Loucy (cell line): ENCODE measurements around the gene MARK3.

Experiments used
- H2AFZ ChIP-seq: fragments of 200-600 bp; sonication (generic); 2 replicates; pipeline ENCODE4 v1.6.0; 2016; ENCODE audit warnings: antibody characterized with exemption, mild to moderate bottlenecking, low read length, moderate library complexity
- H3F3A ChIP-seq: fragments of 200-600 bp; 2 replicates; pipeline ENCODE4 v1.6.0; 2016; ENCODE audit warnings: antibody characterized with exemption, low read depth, mild to moderate bottlenecking
- H3K27me3 ChIP-seq: fragments of 200-600 bp; sonication (generic); 2 replicates; pipeline ENCODE4 v1.6.1; 2014; ENCODE audit warnings: low read length, mild to moderate bottlenecking; ENCODE audit not compliant: insufficient read depth, poor library complexity, severe bottlenecking
- H3K36me3 ChIP-seq: fragments of 200-600 bp; sonication (generic); 2 replicates; pipeline ENCODE4 v1.6.1; 2016; ENCODE audit warnings: low read length; ENCODE audit not compliant: insufficient read depth
- H3K4me1 ChIP-seq: fragments of 200-600 bp; sonication (generic); 2 replicates; pipeline ENCODE4 v1.5.1; 2014; ENCODE audit warnings: low read length, mild to moderate bottlenecking; ENCODE audit not compliant: insufficient read depth, poor library complexity, severe bottlenecking
- H3K4me2 ChIP-seq: fragments of 200-600 bp; sonication (generic); 2 replicates; pipeline ENCODE4 v1.6.0; 2014; ENCODE audit warnings: antibody characterized with exemption, low read length, low read depth, mild to moderate bottlenecking; ENCODE audit not compliant: poor library complexity, severe bottlenecking
- H3K4me3 ChIP-seq: fragments of 200-600 bp; sonication (generic); 2 replicates; pipeline ENCODE4 v1.5.1; 2014; ENCODE audit warnings: low read length, mild to moderate bottlenecking, mixed read lengths; ENCODE audit not compliant: poor library complexity, severe bottlenecking
- H3K79me2 ChIP-seq: fragments of 200-600 bp; sonication (generic); 2 replicates; pipeline ENCODE4 v1.6.1; 2014; ENCODE audit warnings: low read length; ENCODE audit not compliant: insufficient read depth
- H3K9ac ChIP-seq: fragments of 200-600 bp; sonication (generic); 2 replicates; pipeline ENCODE4 v1.6.0; 2014; ENCODE audit warnings: mild to moderate bottlenecking, low read depth, low read length, moderate library complexity; ENCODE audit not compliant: poor library complexity, severe bottlenecking
- H3K9me2 ChIP-seq: fragments of 200-600 bp; sonication (generic); replicated peaks from 2 replicates; pipeline ENCODE4 v1.6.1; 2016; ENCODE audit warnings: low read depth, low read length, mixed read lengths
- H3K9me3 ChIP-seq: fragments of 200-600 bp; sonication (generic); 2 replicates; pipeline ENCODE4 v1.6.1; 2014; ENCODE audit warnings: mild to moderate bottlenecking, antibody characterized with exemption, low read length, low read depth; ENCODE audit not compliant: insufficient read depth
- H4K20me1 ChIP-seq: fragments of 200-600 bp; sonication (generic); 2 replicates; pipeline ENCODE4 v1.6.0; 2014; ENCODE audit warnings: antibody characterized with exemption, low read length, mild to moderate bottlenecking; ENCODE audit not compliant: insufficient read depth, poor library complexity, severe bottlenecking
- EZH2phosphoT487 ChIP-seq: fragments of 200-600 bp; IDR thresholded peaks from 2 replicates; pipeline ENCODE4 v1.6.1; 2018; ENCODE audit warnings: antibody characterized with exemption, mild to moderate bottlenecking, moderate library complexity, borderline replicate concordance
- TF ChIP-seq, protein P1 (sequence below): fragments of 200-600 bp; sonication (generic); conservative IDR thresholded peaks from 2 replicates; pipeline ENCODE4 v1.5.1; 2014; ENCODE audit warnings: mild to moderate bottlenecking, antibody characterized with exemption, low read length

MARK3 gene

DNA sequence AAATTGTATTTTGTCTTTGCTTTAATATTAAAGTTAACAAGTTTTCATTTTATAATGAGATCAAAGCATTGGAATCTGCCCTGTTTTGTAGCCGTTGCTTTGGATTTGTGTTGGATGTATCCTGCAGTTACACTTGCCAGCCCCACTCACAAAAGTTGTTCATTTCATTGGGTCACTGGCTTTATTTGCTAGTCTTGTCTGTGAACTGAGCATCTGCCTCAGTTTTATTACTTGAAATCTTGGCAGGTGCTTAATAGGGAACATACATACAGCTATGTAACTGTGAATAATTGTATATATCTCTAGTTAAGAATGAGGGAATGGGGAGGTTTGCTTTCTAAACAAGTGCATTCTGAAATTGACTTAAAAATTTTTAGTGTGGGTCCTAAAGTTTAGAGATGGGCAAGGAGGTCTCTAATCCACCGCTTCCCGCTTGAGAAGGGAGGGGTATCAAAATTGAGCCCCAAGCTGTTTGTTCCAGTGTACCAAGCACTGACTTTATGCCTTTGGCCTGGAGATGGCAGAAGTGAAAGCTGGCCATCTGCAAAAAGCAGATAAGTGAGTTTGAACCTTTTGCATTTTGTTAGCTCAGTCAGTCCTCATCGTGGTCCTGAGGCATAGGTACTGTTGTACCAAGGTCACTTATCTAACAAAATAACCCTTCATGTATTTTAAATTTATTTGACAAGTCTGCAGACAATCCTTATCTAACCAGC is 41.9 kb upstream of the MARK3 start:
- peaks cover 68% of the 10 kb centered on the region for H3K36me3 ChIP-seq

DNA sequence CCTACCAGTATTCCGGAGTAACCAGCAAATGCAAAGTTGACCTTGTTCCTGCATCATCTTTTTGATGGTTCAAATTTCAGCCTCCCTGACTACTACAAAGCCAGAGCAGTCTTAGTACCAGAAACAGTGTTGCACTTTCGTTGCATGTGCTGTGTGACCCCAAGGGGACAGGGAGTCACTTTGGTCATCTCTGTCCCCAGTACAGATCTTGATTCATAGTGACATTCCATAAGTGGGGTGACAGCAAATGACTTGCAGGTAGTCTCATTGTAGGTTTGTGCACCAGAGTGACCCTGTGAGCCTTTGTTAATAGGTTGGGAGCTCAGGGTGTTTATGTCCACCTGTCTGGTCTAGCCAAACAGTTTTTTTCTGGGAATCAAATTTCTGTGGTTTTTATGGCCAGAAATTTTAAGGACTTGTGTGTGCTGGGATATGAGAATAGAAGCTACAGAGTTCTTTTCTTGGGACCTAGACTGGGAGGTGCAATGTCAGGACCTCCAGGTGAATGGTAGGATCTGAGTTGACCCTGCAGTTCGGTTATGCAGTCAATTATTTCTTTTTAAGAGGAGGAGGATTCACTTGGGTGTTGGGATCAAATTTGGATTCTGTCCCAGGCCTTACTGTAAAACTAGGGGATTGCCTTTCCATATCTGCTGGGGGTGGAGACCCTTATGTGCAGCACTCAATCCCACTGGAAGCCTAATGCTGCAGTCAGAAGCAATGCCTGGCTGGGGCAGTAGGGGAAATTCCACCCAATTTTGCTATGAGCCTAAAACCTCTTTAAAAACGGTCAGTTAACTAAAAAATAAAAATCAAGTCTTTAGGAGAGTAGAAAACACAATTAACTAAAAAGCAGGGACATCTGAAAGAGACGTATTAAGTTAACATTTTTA is 41.1 kb upstream of the MARK3 start:
- no peak overlapping the region for H2AFZ ChIP-seq
- TF ChIP-seq EZH2phosphoT487: no peak
- H3K4me2 ChIP-seq: no peak overlapping the region
- H3K9me3 ChIP-seq: no peaks in the 10 kb centered on the region
- H4K20me1 ChIP-seq: peaks cover 40% of the 10 kb centered on the region
- no peaks in the 10 kb centered on the region for H3K9me2 ChIP-seq
- no peaks in the 10 kb centered on the region for H3K27me3 ChIP-seq
- H3K36me3 ChIP-seq: peaks cover 60% of the 10 kb centered on the region
- H3K4me3 ChIP-seq: no peak overlapping the region
- no peak overlapping the region for H3K9ac ChIP-seq
- peaks cover 11% of the 10 kb centered on the region; the same call in 1 of the 2 replicates for H3F3A ChIP-seq
- peaks cover 20% of the 10 kb centered on the region for H3K4me1 ChIP-seq
- peaks cover 23% of the 10 kb centered on the region for H3K79me2 ChIP-seq

More for the DNA sequence above, 41.9 kb upstream of the MARK3 start:
- peaks cover 48% of the 10 kb centered on the region for H4K20me1 ChIP-seq
- peaks cover 11% of the 10 kb centered on the region; the same call in 1 of the 2 replicates for H3F3A ChIP-seq
- no peaks in the 10 kb centered on the region for H3K9me3 ChIP-seq
- peaks cover 31% of the 10 kb centered on the region for H3K79me2 ChIP-seq
- no peaks in the 10 kb centered on the region for H3K27me3 ChIP-seq
- H3K9ac ChIP-seq: no peak overlapping the region
- TF ChIP-seq EZH2phosphoT487: no peak
- TF ChIP-seq, protein P1, sequence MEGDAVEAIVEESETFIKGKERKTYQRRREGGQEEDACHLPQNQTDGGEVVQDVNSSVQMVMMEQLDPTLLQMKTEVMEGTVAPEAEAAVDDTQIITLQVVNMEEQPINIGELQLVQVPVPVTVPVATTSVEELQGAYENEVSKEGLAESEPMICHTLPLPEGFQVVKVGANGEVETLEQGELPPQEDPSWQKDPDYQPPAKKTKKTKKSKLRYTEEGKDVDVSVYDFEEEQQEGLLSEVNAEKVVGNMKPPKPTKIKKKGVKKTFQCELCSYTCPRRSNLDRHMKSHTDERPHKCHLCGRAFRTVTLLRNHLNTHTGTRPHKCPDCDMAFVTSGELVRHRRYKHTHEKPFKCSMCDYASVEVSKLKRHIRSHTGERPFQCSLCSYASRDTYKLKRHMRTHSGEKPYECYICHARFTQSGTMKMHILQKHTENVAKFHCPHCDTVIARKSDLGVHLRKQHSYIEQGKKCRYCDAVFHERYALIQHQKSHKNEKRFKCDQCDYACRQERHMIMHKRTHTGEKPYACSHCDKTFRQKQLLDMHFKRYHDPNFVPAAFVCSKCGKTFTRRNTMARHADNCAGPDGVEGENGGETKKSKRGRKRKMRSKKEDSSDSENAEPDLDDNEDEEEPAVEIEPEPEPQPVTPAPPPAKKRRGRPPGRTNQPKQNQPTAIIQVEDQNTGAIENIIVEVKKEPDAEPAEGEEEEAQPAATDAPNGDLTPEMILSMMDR: no peak
- no peak overlapping the region for H2AFZ ChIP-seq
- H3K4me2 ChIP-seq: no peak overlapping the region
- H3K9me2 ChIP-seq: no peaks in the 10 kb centered on the region
- peaks cover 26% of the 10 kb centered on the region for H3K4me1 ChIP-seq
- H3K4me3 ChIP-seq: no peak overlapping the region

DNA sequence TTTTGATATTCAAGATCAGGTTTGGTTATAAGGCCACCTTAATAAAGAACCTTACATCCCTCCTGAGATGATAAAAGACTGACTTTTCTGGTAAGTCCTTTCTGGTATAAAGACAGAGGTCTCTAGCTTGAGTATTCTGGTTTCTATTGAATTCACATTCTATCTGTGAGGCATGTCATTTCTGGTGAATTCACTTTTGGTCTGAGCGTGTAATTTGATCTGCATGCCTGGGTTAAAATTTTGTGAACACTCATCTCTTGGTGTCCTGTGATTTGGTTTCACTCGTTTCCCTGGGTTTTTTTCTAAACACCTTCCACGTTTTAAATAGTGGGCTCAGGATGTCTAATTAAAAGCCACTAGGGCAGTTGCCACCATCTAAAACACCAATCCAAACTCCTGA is 38.9 kb upstream of the MARK3 start:
- Histone ChIP-seq H3K36me3 (peaks cover 39% of the 10 kb centered on the region), H3K9ac (no peak overlapping the region), H3K9me2 (no peaks in the 10 kb centered on the region), H3K4me1 (peaks cover 4% of the 10 kb centered on the region), H2AFZ (no peak overlapping the region), H4K20me1 (peaks cover 18% of the 10 kb centered on the region), H3K9me3 (no peaks in the 10 kb centered on the region), H3K27me3 (no peaks in the 10 kb centered on the region), H3K4me3 (no peak overlapping the region), H3K79me2 (peaks cover 1% of the 10 kb centered on the region; the same call in 1 of the 2 replicates), H3K4me2 (no peak overlapping the region), H3F3A (peaks cover 11% of the 10 kb centered on the region; the same call in 1 of the 2 replicates)
- TF ChIP-seq, protein P1: no peak
- no peak for TF ChIP-seq EZH2phosphoT487
